Measurements from ENCODE around the gene ANKH.

Gene ANKH

GRCh38 chr5:14790911-14791310, 80.7 kb downstream of the ANKH start:
- no peak for DNase-seq (ENCODE audit: low spot score)

GRCh38 chr5:14790220-14790619, 81.4 kb downstream of the ANKH start:
- DNase-seq (ENCODE audit: low spot score): no peak

GRCh38 chr5:14787801-14788579, 83.6 kb downstream of the ANKH start:
- DNase-seq (ENCODE audit: low spot score): no peak

- no peak for DNase-seq (ENCODE audit: low spot score)
Observed at GRCh38 chr5:14783691-14784090, 87.9 kb downstream of the ANKH start.

GRCh38 chr5:14782591-14782990, 89.0 kb downstream of the ANKH start:
- no peak for DNase-seq (ENCODE audit: low spot score)

GRCh38 chr5:14781106-14781505, 90.5 kb downstream of the ANKH start:
- DNase-seq (ENCODE audit: low spot score): no peak

GRCh38 chr5:14779975-14780374, 91.6 kb downstream of the ANKH start:
- no peak for DNase-seq (ENCODE audit: low spot score)

GRCh38 chr5:14778792-14779070, 92.8 kb downstream of the ANKH start:
- DNase-seq (ENCODE audit: low spot score): no peak

GRCh38 chr5:14777932-14778791, 93.4 kb downstream of the ANKH start:
- DNase-seq (ENCODE audit: low spot score): no peak

GRCh38 chr5:14777187-14777586, 94.4 kb downstream of the ANKH start:
- DNase-seq (ENCODE audit: low spot score): no peak

- no peak for DNase-seq (ENCODE audit: low spot score)
Observed at GRCh38 chr5:14776602-14777001, 95.0 kb downstream of the ANKH start.

- DNase-seq (ENCODE audit: low spot score): no peak
Observed at GRCh38 chr5:14775857-14776256, 95.7 kb downstream of the ANKH start.

- DNase-seq (ENCODE audit: low spot score): no peak
Observed at GRCh38 chr5:14773588-14773987, 98.0 kb downstream of the ANKH start.

GRCh38 chr5:14771972-14772371, 99.6 kb downstream of the ANKH start:
- DNase-seq (ENCODE audit: low spot score): no peak

GRCh38 chr5:14771189-14771588, 100.4 kb downstream of the ANKH start:
- no peak for DNase-seq (ENCODE audit: low spot score)

- DNase-seq (ENCODE audit: low spot score): no peak
Observed at GRCh38 chr5:14768508-14769365, 102.8 kb downstream of the ANKH start.

- DNase-seq (ENCODE audit: low spot score): no peak
Observed at GRCh38 chr5:14767735-14768507, 103.7 kb downstream of the ANKH start.

GRCh38 chr5:14767053-14767452, 104.5 kb downstream of the ANKH start:
- DNase-seq (ENCODE audit: low spot score): no peak

GRCh38 chr5:14766584-14766983, 105.0 kb downstream of the ANKH start:
- no peak for DNase-seq (ENCODE audit: low spot score)

- no peak for DNase-seq (ENCODE audit: low spot score)
Observed at GRCh38 chr5:14765587-14765986, 106.0 kb downstream of the ANKH start.

GRCh38 chr5:14762549-14763216, 108.9 kb downstream of the ANKH start:
- DNase-seq (ENCODE audit: low spot score): peak; percentile 62
